GM18499 (cell line): ENCODE results near the gene EHMT1.

Experiments used
- ATAC-seq: cut with Tn5 transposase; IDR thresholded peaks from one replicate; pipeline ENCODE4 v1.9.1; 2021; ENCODE audit warnings: moderate number of reproducible peaks; ENCODE audit not compliant: insufficient read depth, unreplicated experiment

The EHMT1 gene

DNA sequence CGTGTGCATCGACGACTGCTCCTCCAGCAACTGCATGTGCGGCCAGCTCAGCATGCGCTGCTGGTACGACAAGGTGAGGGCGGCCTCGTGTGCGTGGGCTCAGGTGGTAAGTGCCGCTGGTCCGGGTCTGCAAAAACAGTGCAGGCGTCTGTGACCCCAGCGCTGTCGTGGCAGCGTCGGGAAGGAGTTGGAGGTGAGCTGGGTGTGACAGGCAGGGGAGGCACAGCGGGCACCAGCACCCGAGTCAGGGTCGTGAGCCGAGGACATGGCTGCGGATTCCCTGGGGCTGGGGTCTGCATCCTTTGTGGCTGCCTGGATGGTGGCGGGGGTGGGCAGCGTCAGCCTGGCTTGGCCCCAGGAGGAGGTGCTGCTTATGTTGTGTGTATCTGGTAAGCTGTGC, 195.6 kb downstream of the EHMT1 start:
- ATAC-seq: no peak

DNA sequence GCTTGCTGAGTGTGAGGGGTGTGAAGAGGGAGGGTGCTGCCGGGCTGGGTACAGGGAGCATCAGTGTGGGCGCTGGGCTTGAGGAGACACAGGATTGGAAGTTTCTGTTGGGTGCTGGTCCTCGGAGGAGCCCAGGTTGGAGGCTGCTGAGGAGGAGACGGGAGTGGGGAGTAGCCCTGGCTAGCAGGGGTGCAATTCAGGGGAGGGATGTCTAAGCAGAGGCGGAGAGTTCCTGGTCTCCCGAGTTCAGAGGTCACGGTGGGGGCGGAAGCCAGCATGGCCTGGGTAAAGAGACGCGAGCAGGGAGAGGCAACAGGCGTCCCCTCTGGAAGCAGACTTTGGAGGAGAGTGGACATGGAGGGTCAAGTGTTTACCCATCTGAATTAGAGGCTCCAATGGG, 196.0 kb downstream of the EHMT1 start:
- no peak for ATAC-seq

DNA sequence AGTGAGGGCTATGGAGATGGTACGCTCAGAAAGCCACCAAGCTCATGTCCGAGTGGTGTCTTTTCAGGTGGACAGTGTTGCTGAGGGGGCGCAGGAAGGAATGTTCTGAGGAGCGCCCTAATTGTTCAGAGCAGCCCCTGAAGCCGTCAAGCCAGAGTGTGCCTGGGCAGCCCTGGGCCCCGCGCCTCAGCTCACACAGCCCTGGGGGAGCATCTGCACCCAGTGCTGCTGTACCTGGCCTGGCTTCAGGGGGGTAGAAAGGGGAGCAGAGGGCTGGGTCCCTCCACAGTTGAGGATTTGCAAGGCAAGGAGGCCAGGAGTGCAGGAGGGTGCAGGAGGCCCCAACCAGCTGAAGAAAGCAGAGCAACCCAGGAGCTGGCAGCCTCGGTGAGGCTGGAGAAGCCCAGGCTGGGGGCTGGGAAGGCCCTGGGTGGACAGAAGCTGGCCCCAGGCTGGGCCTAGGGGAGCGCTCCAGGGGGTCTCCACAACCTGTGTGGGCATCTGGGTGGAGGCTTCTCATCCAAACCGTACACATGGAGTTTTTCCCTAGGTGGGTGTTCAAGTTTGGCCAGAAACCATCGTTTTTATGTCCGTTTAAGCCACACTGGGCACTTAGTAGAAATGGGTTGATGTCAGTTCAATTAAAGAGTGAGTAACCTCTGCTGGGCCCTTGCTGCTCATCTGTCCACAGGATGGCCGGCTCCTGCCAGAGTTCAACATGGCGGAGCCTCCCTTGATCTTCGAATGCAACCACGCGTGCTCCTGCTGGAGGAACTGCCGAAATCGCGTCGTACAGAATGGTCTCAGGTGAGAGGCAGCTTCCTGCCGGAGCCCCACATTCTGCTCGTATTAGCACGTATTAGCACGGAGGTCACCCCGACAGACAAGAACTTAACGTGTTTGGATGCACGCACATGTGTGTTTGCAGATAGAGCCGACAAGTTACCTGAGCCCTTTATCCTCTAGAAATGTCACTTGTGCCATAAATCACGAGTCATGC, 196.8 kb downstream of the EHMT1 start:
- no peak for ATAC-seq

DNA sequence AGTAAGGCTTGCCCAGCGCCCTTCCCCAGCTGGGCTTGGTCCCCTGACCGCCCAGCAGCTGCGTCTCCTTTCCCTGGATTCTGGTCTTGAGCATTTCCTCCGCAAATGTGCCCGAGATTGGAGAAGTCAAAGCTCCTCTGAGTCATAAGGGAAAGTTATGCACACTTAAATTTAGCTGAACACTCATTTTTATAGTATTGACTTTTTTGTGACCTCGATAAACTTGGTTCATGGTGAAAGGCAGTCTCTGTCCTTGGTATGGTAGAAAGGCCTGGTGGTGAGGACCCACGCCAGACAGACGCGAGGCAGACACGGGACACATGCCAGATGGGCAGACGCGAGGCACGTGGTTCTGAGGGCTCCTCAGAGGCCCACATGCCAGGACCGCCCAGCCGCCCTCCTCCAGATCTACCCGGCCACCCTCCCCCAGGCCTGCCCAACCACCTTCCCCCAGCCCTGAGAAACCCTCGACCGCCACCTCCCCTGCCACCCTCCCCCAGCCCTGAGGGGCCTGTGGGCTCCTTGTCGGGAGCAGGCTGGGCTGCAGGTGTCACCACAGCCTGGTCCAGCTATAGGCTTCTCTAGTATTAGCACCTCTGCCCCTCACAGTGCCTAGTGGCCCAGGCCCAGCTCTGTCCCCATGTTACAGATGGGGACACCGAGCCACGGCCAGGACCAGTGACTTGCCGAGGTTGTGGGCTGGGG, 197.9 kb downstream of the EHMT1 start:
- ATAC-seq: no peak

DNA sequence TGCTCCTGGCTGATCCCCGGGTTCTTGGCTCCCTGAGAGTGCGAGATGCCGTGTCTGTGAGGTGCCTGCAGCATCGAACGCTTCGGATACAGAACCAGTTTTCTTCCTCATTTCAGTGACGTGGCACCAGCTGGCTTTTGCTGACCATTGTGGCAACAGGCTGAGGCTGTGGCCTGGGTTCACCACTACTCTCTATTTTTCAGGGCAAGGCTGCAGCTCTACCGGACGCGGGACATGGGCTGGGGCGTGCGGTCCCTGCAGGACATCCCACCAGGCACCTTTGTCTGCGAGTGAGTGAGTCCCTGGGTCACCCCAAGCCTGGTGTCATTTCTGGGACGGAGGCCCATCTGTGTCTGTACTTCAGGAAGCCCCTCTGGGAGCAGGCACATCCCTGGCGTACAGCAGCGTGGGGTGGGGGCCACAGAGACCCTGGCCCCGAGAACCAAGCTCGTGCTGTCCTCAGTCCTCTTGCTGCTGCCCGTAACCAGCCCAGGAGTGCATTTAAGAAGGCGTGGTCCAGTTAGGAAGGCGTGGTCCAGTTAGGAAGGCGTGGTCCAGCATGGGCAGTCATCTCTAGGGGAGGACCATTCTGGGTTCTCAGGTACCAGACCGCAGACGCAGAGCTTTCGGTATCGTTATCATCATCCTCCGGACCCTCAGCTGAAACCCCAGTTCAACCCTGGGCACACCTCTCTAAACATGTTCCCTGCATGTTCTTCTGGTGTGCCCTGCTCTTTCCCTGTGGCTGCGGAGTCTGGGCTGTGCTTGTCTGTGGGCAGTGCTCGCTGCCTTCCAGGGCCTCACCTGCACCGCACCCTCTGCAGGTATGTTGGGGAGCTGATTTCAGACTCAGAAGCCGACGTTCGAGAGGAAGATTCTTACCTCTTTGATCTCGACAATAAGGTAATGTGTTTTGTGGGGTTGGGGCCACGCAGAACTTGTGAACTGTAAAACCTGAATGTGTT, 198.7 kb downstream of the EHMT1 start:
- no peak for ATAC-seq

DNA sequence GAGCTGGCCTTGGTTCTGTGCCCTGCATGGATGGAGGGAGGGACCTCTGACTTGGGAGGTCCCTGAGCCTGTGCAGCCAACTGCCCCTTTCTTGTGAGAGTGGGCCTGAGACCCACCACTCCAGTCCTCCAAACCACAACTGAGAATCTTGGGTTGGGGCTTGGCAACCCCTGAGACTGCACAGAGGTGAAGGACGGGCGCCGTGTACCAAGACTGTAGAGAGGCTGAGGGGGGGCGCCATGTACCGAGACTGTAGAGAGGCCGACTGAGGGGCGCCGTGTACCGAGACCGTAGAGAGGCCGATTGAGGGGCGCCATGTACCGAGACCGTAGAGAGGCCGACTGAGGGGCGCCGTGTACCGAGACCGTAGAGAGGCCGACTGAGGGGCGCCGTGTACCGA, 199.5 kb downstream of the EHMT1 start:
- no peak for ATAC-seq

DNA sequence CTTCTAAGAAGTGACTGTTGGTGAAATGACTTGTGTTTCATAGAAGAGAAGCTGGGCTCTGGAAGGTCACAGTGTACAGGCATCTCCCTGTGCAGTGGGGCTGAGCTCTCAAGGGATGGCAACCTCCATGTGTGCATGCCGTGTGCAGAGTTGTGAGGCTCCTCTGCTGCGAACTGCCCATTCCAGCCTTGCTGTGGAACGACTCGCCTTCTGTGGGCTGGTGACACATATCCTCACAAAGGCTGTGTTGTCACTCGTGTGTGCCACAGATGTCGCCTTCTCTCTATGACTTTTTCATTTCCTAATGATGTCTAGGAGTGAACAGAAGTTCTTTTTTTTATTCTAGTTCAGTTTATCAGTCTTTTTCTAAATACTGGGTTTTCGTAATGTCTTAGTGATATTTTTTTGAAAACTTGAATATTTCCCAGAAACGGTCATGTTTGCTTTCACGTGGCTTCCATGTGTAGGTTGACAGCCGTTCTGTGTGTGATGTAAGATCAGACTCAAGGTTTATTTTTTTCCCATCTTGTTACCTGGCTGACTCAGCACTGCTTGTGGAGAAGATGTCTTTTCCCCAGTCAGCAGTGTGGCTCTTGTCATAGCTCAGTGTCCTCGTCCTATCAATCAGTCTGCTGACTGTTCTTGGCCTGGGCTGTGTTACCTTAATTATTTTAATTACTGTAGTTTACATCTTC, 201.5 kb downstream of the EHMT1 start:
- no peak for ATAC-seq

DNA sequence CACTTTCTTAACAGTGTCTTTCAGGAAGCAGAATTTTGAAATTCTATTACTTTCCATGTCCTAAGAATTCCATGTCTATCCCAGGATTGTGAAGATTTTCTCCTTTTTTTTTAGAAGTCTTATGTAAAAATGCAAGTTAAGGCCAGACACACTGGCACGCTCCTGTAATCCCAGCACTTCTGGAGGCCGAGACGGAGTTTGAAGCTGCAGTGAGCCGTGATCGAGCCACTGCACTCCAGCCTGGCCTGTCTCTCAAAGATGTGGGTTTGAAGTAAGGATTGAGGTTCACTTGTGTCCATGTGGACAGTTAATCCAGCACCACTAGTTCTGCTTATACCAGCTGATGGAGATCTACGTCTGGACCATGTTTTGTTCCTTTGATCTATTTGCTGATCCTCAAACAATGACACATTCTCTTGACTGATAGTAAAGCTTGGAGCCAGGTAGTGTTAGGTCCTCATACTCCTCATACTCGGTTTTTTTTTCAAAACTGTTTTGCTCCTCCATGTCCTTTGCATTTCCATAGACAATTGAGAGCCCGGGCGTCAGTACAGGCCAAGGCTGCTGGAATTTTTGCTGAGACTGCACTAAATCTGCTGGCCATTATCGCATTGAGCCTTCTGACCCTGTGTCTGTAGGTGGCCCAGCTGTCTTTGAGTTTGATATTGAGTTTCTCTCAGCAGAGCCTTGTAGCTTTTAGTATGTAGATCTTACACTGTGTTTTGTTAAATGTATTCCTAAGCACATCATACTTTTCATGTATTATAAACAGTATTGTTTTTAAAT, 205.4 kb downstream of the EHMT1 start:
- ATAC-seq: no peak

DNA sequence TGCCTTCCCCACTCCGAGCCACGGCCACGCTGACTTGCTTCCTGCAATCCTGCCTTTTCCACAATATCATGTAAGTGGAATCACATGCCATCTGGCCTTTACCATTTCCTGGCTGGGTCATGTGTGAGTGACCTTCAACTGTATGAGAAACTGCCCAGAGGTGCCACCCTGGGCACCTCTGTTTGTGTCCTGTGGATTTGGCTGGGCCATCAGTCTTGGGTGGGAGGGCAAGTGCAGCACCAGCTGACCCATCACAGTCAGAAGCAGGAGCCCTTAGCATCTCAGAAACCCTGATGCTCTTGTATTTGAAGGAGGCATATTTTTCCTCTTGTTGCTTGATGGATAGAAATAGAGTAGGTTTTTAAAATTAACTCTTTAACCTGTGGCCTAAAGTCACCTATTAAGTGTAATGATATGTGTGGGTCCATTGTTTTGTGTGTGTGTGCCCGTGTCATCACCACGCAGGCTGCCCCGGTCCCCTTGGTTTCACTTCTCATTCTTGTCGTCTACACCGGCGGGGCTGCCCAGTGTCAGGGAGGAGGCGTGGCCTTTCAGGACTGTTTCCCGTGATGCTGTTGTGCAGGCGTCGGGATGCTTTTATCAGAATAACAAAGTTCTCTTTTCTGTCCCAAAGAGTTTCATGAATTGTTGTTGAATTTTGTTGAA, 206.7 kb downstream of the EHMT1 start:
- no peak for ATAC-seq

DNA sequence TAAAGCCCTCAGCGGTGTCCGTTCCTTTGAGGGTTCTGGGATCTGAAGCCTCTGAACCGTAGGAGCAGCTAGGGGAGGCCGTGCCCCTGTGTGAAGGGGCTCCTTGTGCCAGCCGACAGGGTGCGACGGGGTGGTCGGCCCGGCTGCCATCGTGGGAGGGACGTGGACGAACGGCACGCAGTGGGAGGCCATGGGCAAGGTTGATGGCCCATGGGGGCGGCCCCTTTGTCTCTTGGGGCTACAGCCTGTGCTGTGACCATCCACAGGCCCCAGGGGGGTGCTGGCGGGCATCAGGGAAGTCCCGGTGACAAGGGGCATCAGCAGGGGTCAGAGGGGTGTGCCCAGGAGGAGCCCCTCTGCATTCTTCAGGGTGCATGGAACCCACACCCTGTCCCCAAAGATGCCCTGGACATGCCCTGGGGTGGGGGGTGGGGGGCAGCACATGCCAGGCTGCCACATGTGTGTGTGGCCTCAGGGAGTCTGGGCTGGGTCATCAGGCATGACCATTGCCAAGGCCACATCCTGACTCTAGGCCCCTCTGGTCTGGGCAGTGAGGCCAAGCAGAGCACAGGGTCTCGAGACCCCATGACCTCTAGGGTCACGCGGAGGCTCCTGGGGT, 209.2 kb downstream of the EHMT1 start:
- no peak for ATAC-seq

DNA sequence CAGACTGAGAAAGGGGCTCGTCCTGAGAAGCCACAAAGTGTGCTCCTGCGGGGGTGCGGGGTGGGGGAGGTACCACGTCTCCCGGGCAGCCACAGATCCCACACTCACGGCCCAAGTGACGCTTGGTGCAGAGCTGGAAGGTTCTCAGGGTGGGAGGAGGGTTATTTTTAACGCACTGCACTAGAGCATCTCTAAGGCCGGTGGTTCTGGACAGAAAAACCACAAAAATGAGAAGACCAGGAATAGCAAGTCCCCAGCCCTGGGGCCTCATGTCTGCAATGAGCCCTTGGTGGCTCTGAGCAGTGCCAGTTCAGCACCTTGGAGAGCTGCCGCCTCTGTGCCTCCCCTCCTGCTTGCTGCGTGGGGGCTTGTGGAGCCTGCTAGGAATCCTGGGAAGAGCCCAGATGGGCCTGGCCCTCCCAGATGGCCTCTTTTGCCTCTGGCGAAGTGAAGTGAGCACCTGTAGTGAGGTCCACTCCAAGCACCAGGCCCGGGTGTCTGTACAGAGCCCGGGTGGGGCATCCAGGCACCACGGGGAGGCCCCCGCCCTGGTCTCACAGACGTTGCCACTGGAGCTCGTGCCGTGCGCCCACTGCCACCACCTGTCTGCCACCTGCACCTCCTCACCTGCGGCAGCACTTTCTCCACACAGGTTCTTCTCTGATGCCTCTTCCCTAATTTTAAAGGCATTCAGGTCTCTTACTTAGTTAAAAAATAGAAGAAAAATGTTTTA, 209.9 kb downstream of the EHMT1 start:
- ATAC-seq: no peak

DNA sequence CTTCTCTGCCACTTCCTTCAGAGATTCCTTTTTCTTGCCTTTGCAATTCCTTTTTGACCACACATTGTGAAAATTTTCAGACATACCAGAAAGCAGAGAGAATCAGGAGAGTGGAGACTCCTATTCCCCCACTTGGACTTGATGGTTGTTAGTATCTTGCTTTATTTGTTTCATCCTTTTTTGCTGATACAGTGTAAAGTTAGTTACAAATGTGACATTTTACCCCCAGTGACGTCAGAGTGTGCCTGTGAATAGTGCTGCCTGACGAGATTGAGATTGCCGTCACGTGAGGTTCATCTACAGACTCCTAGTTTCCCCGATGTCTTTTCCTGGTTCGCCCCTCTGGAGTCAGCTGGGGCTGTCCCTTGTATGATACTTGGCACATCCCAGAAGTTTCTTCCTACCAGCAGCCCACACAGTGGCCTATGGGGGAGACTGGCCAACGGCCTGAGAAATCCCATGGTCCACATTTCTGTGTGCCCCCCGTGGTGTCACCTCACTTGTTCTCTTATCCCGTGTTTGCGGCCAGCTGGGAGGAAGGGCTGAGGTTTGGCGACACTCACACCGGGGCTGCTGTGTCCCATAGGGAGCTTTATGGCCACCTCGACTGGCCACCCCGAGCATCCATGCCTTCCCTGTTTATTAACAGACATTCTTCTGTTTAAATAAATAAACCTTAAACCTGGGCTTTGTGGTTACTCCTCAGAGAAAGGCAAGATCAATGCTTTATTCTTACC, 210.6 kb downstream of the EHMT1 start:
- no peak for ATAC-seq

DNA sequence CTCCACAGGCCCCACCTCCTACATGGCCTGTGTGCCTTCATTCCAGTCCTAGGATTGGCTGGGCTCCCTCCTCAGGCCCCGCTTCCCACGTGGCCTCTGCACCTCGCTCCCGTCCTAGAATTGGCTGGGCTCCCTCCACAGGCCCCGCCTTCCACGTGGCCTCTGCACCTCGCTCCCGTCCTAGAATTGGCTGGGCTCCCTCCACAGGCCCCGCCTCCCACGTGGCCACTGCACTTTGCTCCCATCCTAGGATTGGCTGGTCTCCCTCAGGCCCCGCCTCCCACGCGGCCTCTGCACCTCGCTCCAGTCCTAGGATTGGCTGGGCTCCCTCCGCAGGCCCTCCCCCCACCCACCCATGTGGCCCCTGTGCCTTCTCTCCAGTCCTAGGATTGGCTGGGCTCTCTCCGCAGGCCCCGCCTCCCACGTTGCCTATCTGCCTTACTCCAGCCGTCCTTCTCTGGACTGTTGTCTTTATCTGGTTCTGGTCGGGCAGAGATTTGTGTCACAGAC, 213.4 kb downstream of the EHMT1 start:
- no peak for ATAC-seq

DNA sequence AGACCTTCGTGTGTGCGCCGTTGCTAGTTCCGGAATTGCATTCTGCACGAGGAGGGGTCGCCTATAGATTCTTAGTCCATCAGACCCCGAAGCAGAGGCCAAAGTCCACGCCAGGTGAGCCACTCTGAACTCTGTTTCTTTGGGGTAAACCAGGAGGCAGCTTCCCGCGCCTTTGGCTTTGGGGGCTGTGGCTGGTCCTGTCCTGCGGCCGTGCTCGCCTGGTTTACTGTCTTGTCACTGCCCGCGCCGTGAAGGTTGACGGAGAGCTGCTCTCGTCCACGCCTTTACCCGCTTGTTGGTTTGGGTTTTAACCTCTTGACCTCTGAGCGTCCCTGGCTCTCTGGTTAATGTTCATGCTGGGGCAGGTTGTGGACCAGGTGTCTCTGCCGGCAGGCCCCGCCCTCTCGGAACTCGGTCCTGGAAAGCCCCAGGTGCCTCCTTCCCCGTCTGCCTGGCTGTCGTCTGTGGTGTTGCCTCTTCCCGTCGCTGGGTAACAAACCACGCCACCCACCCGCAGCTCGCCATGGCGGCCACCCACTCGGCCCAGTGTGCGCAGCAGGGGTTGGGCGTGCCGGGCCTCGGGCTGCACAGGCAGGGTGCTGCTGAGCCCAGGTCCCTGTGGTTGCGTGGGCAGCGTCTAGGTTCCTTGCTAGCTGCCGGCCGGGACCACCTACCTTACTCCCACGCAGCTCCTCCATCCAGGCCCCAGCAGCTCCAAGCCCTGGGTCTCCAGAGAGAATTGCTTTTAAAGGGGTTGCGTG, 214.2 kb downstream of the EHMT1 start:
- ATAC-seq: no peak

DNA sequence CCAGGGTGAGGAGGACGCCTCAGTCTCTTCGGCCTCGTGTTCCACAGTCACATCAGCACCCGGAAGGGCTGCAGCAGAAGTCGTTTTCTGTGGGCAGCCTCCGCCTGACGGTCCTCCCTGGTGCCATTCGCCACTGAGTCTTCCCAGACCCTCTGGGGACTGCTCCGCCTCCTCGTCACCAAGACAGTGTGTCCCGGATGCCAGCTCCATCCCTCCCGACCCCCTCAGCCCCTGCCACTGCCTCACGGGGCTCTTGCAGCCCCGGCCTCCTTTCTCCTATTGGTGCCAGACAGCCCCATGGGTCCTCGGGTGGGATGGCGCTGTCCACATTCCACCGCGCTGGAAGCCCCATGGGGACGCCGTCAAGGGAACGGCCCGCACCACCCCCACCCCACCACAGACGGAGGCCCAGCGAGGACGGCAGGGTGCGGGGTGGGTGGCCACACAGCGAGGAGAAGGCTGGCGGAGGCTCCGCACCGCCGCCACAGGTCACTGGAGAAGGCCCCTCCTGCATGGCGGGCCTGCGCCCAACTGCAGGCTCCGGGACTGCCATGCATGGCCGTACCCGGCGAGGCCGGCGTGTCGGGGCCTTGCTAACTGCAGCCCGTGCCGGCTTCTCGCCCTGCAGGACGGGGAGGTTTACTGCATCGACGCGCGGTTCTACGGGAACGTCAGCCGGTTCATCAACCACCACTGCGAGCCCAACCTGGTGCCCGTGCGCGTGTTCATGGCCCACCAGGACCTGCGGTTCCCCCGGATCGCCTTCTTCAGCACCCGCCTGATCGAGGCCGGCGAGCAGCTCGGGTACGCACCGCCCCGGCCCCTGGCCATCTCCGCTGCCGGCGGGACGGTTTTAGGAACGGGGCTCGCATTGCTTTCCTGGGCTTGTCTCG, 215.2 kb downstream of the EHMT1 start:
- ATAC-seq: no peak
